Measurements from ENCODE around the gene MED13L.
"Not testable (repeated sequence)": the region's sequence is repeated elsewhere in the genome, so short reads cannot be mapped to it uniquely, and the experiment has no call there.

Gene MED13L

GRCh38 chr12:116037941-116038837 lies 239.3 kb downstream of the MED13L start:
- H3K4me3 ChIP-seq (ENCODE audit: low read length): no peak overlapping the region
- TF ChIP-seq, protein P1, sequence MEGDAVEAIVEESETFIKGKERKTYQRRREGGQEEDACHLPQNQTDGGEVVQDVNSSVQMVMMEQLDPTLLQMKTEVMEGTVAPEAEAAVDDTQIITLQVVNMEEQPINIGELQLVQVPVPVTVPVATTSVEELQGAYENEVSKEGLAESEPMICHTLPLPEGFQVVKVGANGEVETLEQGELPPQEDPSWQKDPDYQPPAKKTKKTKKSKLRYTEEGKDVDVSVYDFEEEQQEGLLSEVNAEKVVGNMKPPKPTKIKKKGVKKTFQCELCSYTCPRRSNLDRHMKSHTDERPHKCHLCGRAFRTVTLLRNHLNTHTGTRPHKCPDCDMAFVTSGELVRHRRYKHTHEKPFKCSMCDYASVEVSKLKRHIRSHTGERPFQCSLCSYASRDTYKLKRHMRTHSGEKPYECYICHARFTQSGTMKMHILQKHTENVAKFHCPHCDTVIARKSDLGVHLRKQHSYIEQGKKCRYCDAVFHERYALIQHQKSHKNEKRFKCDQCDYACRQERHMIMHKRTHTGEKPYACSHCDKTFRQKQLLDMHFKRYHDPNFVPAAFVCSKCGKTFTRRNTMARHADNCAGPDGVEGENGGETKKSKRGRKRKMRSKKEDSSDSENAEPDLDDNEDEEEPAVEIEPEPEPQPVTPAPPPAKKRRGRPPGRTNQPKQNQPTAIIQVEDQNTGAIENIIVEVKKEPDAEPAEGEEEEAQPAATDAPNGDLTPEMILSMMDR (conservative IDR thresholded peaks at IDR 0.05; ENCODE audit: low read length): no peak
- DNase-seq (ENCODE audit: low read depth): peak; percentile 82

GRCh38 chr12:116033765-116034164 lies 243.7 kb downstream of the MED13L start:
- DNase-seq (ENCODE audit: low read depth): no peak
- H3K4me3 ChIP-seq (ENCODE audit: low read length): no peak overlapping the region
- TF ChIP-seq, protein P1 (conservative IDR thresholded peaks at IDR 0.05; ENCODE audit: low read length): no peak

GRCh38 chr12:116031624-116032023 lies 245.9 kb downstream of the MED13L start:
- H3K4me3 ChIP-seq (ENCODE audit: low read length); DNase-seq (ENCODE audit: low read depth): not testable (repeated sequence)

DNA sequence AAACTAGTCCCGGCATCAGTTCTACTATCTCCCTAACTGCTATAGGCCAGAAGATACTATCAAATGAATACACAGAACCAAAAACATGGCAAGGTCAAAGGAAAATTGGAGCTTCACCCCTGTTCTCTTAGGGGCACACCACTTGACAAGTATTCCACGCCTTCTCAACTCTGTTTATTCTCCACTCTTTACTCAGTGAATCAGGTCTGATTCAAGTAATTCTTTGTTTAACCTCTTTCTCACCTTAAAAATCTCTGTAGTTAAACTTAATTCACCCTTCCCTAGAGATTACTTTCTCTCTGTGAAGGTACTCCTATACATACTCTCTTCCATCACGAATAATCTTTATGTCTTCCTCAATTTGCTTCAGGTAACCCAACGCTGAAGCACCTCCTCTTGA lies 248.9 kb downstream of the MED13L start:
- H3K4me3 ChIP-seq (ENCODE audit: low read length): no peak overlapping the region
- TF ChIP-seq, protein P1 (conservative IDR thresholded peaks at IDR 0.05; ENCODE audit: low read length): no peak
- no peak for DNase-seq (ENCODE audit: low read depth)

GRCh38 chr12:116027551-116027821 lies 250.0 kb downstream of the MED13L start:
- no peak overlapping the region for H3K4me3 ChIP-seq (ENCODE audit: low read length)
- TF ChIP-seq, protein P1 (conservative IDR thresholded peaks at IDR 0.05; ENCODE audit: low read length): no peak
- no peak for DNase-seq (ENCODE audit: low read depth)

- no peak for DNase-seq (ENCODE audit: low read depth)
- TF ChIP-seq, protein P1 (conservative IDR thresholded peaks at IDR 0.05; ENCODE audit: low read length): no peak
- H3K4me3 ChIP-seq (ENCODE audit: low read length): no peak overlapping the region
Measured at GRCh38 chr12:116026768-116027550, 250.5 kb downstream of the MED13L start.

DNA sequence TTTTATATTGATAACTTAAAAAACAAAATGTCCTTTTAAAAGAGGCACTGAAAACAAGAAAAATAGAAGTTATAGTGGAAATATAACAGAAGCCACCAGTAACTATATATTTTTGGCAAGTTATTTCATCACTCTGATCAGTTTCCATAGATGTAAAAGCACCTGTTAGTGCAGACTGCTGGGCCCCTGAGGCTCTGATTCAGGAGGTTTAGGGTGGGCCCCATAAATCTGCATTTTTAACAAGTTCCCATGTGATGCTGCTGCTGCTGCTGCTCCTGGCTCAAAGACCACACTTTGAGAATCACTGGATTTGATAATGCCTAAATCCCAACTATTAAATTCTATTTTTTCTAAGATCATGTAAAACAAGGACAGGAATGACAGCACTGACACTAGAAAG lies 251.1 kb downstream of the MED13L start:
- H3K4me3 ChIP-seq (ENCODE audit: low read length): no peak overlapping the region
- DNase-seq (ENCODE audit: low read depth): no peak
- TF ChIP-seq, protein P1 (conservative IDR thresholded peaks at IDR 0.05; ENCODE audit: low read length): no peak
